Prostate gland (tissue), 2 donors: ENCODE data around the gene RAB30. TPM values are rescaled to one million over a fixed set of nuclear protein-coding genes. Genes with fewer than 3 reads are reported as not detected.
A peak's percentile ranks its signal among the peaks of the same experiment; 100 is the strongest.

Source experiments
- DNase-seq: peaks from one replicate; pipeline ENCODE4 v3.0.0-alpha.2; 2019; ENCODE audit warnings: low spot score
- H3K27ac ChIP-seq, 2 donors: fragments of 200-600 bp; sonication (generic); 2 replicates each; pipeline ENCODE4 v1.5.1; 2017 to 2019
- H3K27me3 ChIP-seq: fragments of 200-600 bp; sonication (generic); replicated peaks from 2 replicates; pipeline ENCODE4 v1.5.1; 2019; ENCODE audit not compliant: insufficient read depth
- H3K36me3 ChIP-seq, 2 donors: fragments of 200-600 bp; sonication (generic); 1 replicate in 1 of 2; 2 replicates in 1 of 2; pipeline versions ENCODE4 v1.5.1 to v1.8.1; 2017 to 2019
- H3K4me1 ChIP-seq: fragments of 200-600 bp; sonication (generic); replicated peaks from 2 replicates; pipeline ENCODE4 v1.5.1; 2019
- H3K4me3 ChIP-seq, 2 donors: fragments of 200-600 bp; sonication (generic); 2 replicates each; pipeline ENCODE4 v1.5.1; 2017 to 2019
- H3K9me3 ChIP-seq: fragments of 200-600 bp; sonication (generic); 2 replicates; pipeline ENCODE4 v1.5.1; 2017
- POLR2A ChIP-seq: fragments of 450-650 bp; IDR thresholded peaks from one replicate; pipeline ENCODE4 v1.6.1; 2016; ENCODE audit warnings: antibody characterized with exemption, mild to moderate bottlenecking
- POLR2AphosphoS5 ChIP-seq: sonication (generic); formaldehyde crosslinking; IDR thresholded peaks from one replicate; pipeline ENCODE4 v1.6.1; 2017; ENCODE audit warnings: antibody characterized with exemption
- WGBS: methylation state at CpG from one replicate; pipeline ENCODE4 v1.1.5; 2018; 5-methylcytosine and 5-hydroxymethylcytosine counted together
- intact Hi-C: fragments of 100-400 bp; cut with DNase I; formaldehyde crosslinking; loops from one replicate; pipeline ENCODE4 v1.14.2; 2022
- total RNA-seq, 2 donors: library from RNA; depleted of rRNA; stranded (reverse); fragments of >200 nt; gene quantifications; one replicate each; pipeline ENCODE4 v1.1.0, GENCODE V29; 2016
- TF ChIP-seq, protein P1 (sequence below), 4 experiments: fragments of 200-600 bp in 2 of 4; fragments of 450-650 bp in 2 of 4; sonication (generic) in 2 of 4; IDR thresholded peaks; 1 replicate in 3 of 4; 2 replicates in 1 of 4; pipeline ENCODE4 v1.5.1; 2016 to 2019; ENCODE audit warnings: antibody characterized with exemption in 4 of 4, mild to moderate bottlenecking in 2 of 4, moderate library complexity in 2 of 4

Gene RAB30
- total RNA-seq, 2 donors from 2014 or later: 13.3 to 15.9 TPM

DNA sequence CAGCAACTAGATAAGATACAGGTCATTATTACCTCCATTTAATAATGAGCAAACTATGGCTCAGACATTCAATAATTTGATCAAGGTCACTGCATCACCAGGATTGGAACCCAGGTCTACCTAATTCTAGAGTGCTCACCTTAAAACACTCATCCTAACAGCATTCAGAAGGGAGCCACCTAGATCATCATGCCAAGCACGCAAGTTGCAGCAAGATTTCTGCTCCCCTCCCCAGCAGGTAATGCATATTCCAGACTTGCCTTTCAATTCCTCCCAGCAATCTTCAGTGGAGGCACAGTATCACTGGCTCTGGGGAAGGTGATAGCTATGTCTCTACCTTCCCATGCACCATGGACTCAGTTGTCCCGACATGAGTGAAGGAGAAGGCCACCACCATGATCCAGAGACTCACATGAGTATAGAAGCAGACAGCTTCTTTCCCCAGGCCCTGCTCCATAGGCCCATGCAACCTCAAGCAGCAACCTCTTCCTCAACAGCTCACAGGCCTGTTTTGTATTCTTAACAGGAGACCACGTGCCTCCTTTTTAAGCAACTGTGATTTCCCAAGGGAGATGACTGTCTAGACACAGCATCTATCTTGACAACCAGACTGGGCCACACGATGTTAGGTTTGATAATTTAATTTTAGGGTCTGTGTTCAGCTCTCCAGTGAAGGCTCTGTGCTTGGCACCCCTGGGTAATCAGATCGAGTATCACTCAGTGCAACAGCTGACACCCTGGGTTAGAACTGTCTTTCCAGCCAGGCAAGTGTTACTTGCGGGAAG is 36.4 kb downstream of the RAB30 start:
- WGBS: 61% methylated on average over 6 of the region's 6 CpGs
- Histone ChIP-seq H3K4me3 (no peak overlapping the region), H3K27me3 (no peaks in the 10 kb centered on the region), H3K27ac (peak overlapping the region in 1 of 2 donors; percentile 49), H3K36me3 (no peaks in the 10 kb centered on the region), H3K4me1 (peaks cover 3% of the 10 kb centered on the region), H3K9me3 (no peaks in the 10 kb centered on the region)
- intact Hi-C loops: no loop called here
- TF ChIP-seq, protein P1, sequence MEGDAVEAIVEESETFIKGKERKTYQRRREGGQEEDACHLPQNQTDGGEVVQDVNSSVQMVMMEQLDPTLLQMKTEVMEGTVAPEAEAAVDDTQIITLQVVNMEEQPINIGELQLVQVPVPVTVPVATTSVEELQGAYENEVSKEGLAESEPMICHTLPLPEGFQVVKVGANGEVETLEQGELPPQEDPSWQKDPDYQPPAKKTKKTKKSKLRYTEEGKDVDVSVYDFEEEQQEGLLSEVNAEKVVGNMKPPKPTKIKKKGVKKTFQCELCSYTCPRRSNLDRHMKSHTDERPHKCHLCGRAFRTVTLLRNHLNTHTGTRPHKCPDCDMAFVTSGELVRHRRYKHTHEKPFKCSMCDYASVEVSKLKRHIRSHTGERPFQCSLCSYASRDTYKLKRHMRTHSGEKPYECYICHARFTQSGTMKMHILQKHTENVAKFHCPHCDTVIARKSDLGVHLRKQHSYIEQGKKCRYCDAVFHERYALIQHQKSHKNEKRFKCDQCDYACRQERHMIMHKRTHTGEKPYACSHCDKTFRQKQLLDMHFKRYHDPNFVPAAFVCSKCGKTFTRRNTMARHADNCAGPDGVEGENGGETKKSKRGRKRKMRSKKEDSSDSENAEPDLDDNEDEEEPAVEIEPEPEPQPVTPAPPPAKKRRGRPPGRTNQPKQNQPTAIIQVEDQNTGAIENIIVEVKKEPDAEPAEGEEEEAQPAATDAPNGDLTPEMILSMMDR (IDR thresholded peaks at IDR 0.05): no peak
- no peak for TF ChIP-seq POLR2A
- no peak for TF ChIP-seq POLR2AphosphoS5
- DNase-seq: no peak

- TF ChIP-seq POLR2A (no peak), POLR2AphosphoS5 (peak; percentile 1)
- TF ChIP-seq, protein P1 (IDR thresholded peaks at IDR 0.05): no peak
- Histone ChIP-seq H3K27me3 (no peaks in the 10 kb centered on the region), H3K4me1 (peaks cover 3% of the 10 kb centered on the region), H3K27ac (peak overlapping the region; percentile 49 to 62), H3K36me3 (no peaks in the 10 kb centered on the region), H3K9me3 (no peaks in the 10 kb centered on the region), H3K4me3 (no peak overlapping the region)
- DNase-seq: no peak
- intact Hi-C loops: no loop called here
Measured at GRCh38 chr11:83034673-83035014, 37.1 kb downstream of the RAB30 start.

- no peaks in the 10 kb centered on the region for H3K9me3 ChIP-seq
- H3K4me3 ChIP-seq: no peak overlapping the region
- intact Hi-C loops: no loop called here
- WGBS: 9% methylated on average over 6 of the region's 6 CpGs
- TF ChIP-seq, protein P1 (IDR thresholded peaks at IDR 0.05): no peak
- TF ChIP-seq POLR2A (no peak), POLR2AphosphoS5 (peak; percentile 53)
- no peaks in the 10 kb centered on the region for H3K36me3 ChIP-seq
- no peaks in the 10 kb centered on the region for H3K27me3 ChIP-seq
- DNase-seq: no peak
- peaks cover 3% of the 10 kb centered on the region for H3K4me1 ChIP-seq
- peak overlapping the region; percentile 49 to 62 for H3K27ac ChIP-seq
Measured at GRCh38 chr11:83033972-83034672, 37.6 kb downstream of the RAB30 start.

DNA sequence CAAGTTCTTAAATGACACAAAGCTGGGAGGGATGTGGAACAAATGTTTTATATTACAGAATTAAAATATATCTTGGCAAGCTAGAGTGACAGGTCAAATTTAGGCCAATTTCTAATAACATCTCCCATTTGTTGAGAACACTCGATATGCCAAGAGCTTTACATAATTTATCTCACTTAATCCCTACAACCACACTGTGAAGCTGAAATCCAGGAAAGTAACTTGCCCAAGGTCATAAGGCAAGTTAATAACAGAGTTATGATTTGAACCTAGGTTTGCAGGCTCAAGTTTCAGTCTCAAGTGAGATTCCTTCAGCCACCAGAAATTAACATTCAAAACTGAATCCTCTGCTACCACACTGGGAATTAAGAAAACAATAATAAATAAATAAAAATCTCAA is 38.3 kb downstream of the RAB30 start:
- Histone ChIP-seq H3K4me1 (peaks cover 3% of the 10 kb centered on the region), H3K27ac (peak overlapping the region; percentile 49 to 62), H3K9me3 (no peaks in the 10 kb centered on the region), H3K27me3 (no peaks in the 10 kb centered on the region), H3K36me3 (no peaks in the 10 kb centered on the region), H3K4me3 (no peak overlapping the region)
- no peak for DNase-seq
- 24% methylated on average over 1 of the region's 1 CpG for WGBS
- no peak for TF ChIP-seq POLR2A
- no peak for TF ChIP-seq POLR2AphosphoS5
- TF ChIP-seq, protein P1 (IDR thresholded peaks at IDR 0.05): no peak
- intact Hi-C loops: no loop called here
